Left ventricle myocardium inferior (tissue), 1 donor: ENCODE measurements around the gene ARF3. TPM values are rescaled to one million over a fixed set of nuclear protein-coding genes. Genes with fewer than 3 reads are reported as not detected.

Source experiments
- DNase-seq: peaks from one replicate; pipeline ENCODE4 v3.0.0-alpha.2; 2020
- H3K27ac ChIP-seq: fragments of 200-600 bp; replicated peaks from 2 replicates; pipeline ENCODE4 v1.8.0; 2021
- H3K27me3 ChIP-seq: fragments of 200-600 bp; 2 replicates; pipeline ENCODE4 v1.8.0; 2021; ENCODE audit warnings: low read depth
- H3K36me3 ChIP-seq: fragments of 200-600 bp; 2 replicates; pipeline ENCODE4 v1.8.0; 2021
- H3K4me1 ChIP-seq: fragments of 200-600 bp; 2 replicates; pipeline ENCODE4 v1.8.0; 2021
- H3K4me3 ChIP-seq: fragments of 200-600 bp; 2 replicates; pipeline ENCODE4 v1.8.0; 2021; ENCODE audit warnings: mild to moderate bottlenecking, moderate library complexity
- H3K9me3 ChIP-seq: fragments of 200-600 bp; replicated peaks from 2 replicates; pipeline ENCODE4 v1.8.0; 2021
- intact Hi-C: fragments of 100-400 bp; cut with micrococcal nuclease; formaldehyde crosslinking; loops from one replicate; pipeline ENCODE4 v1.11.0; 2022
- total RNA-seq: library from RNA; stranded (reverse); fragmentation: NEBNext Ultra II Directional; extraction: Animal tissue kit (Norgen Biotek cat#: 25700); gene quantifications from one replicate; pipeline ENCODE4 v1.2.1, GENCODE V29; 2021
- TF ChIP-seq, protein P1 (sequence below): fragments of 200-600 bp; IDR thresholded peaks from 2 replicates; pipeline ENCODE4 v1.8.0; 2021; ENCODE audit warnings: antibody characterized with exemption, mild to moderate bottlenecking, borderline replicate concordance
- donor health status: DM: no; HTN: yes; CAD: no; lungs with severe emphysema.

Gene ARF3
- total RNA-seq, 1 donor from 2014 or later: 49.6 TPM

DNA sequence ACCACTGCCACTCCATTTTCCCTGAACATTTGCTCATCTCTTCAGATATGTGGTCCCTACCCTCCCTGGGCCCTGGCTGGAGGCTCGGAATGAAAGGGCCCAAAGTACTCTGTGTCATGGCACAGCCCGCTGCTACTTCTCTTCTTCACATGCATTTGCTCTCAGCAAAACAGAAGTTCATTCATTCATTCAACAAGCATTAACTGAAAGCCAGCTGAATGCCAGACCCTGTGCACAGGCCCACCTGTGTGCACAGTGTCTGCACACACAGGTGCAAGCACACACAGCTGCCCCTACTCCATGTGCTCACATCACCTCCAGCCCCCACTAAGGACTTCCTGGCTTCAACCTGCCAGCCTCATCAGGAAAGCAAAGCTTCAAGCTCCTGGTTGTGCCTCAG, 28.6 kb upstream of the ARF3 start:
- Histone ChIP-seq H3K27me3 (peaks cover 99% of the 10 kb centered on the region), H3K27ac (no peak overlapping the region), H3K4me3 (peak overlapping the region; percentile 41), H3K4me1 (peaks cover 24% of the 10 kb centered on the region), H3K9me3 (no peaks in the 10 kb centered on the region), H3K36me3 (no peaks in the 10 kb centered on the region)
- TF ChIP-seq, protein P1, sequence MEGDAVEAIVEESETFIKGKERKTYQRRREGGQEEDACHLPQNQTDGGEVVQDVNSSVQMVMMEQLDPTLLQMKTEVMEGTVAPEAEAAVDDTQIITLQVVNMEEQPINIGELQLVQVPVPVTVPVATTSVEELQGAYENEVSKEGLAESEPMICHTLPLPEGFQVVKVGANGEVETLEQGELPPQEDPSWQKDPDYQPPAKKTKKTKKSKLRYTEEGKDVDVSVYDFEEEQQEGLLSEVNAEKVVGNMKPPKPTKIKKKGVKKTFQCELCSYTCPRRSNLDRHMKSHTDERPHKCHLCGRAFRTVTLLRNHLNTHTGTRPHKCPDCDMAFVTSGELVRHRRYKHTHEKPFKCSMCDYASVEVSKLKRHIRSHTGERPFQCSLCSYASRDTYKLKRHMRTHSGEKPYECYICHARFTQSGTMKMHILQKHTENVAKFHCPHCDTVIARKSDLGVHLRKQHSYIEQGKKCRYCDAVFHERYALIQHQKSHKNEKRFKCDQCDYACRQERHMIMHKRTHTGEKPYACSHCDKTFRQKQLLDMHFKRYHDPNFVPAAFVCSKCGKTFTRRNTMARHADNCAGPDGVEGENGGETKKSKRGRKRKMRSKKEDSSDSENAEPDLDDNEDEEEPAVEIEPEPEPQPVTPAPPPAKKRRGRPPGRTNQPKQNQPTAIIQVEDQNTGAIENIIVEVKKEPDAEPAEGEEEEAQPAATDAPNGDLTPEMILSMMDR: no peak
- no peak for DNase-seq
- intact Hi-C loops: no loop called here

DNA sequence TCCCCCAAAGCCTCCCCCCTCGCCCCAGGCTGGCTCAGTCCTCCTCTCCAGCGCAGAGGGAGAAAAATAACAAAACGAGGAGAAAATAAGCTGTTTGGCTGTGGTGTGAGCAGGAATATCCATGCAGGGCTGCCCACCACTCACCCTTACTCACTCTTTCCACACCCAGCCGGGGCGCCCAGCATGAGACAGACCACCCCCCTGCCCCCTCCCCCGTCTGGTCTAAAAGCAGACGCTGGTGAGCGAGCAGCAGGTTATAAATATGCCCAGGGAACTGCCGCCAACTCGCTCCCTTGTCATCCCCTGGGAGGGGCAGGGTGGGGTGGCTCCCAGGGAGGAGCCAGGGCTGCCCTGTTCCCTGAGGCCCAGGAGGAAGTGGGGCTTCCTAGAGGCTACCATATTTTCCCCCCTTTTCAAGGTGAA, 28.2 kb upstream of the ARF3 start:
- DNase-seq: peak; percentile 62
- H3K27ac ChIP-seq: no peak overlapping the region
- intact Hi-C loops: no loop called here
- TF ChIP-seq, protein P1: no peak
- H3K36me3 ChIP-seq: no peaks in the 10 kb centered on the region
- peaks cover 29% of the 10 kb centered on the region for H3K4me1 ChIP-seq
- no peaks in the 10 kb centered on the region for H3K9me3 ChIP-seq
- peaks cover 99% of the 10 kb centered on the region for H3K27me3 ChIP-seq
- peak overlapping the region; percentile 41 for H3K4me3 ChIP-seq

DNA sequence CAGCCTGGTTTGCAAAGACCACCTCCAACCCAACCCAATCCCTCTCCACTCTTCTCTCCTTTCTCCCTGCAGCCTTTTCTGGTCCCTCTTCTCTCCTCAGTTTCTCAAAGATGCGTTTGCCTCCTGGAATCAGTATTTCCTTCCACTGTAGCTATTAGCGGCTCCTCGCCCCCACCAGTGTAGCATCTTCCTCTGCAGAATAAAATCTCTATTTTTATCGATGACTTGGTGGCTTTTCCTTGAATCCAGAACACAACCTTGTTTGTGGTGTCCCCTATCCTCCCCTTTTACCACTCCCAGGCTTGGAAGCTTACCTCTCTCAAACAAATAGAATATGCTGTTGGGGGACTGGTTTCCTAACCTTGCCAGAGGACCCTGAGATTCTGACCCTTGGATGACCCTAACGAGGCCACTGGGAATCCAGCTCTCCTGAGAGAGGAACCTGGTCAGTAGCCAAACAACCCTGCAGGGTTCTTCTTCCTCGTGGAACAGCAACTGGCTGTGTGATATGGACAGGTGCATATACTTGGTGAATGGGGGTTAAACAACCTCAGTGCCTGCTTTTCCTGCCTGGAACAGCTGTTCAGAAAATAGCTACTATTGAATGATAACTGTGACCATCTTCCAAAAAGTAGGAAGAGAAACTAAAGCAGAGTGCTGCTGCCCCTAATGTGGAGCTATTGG, 25.3 kb upstream of the ARF3 start:
- Histone ChIP-seq H3K27ac (no peak overlapping the region), H3K4me1 (peaks cover 57% of the 10 kb centered on the region), H3K9me3 (no peaks in the 10 kb centered on the region), H3K36me3 (no peaks in the 10 kb centered on the region), H3K27me3 (peaks cover 100% of the 10 kb centered on the region), H3K4me3 (no peak overlapping the region)
- intact Hi-C loops: no loop called here
- DNase-seq: no peak
- TF ChIP-seq, protein P1: no peak

DNA sequence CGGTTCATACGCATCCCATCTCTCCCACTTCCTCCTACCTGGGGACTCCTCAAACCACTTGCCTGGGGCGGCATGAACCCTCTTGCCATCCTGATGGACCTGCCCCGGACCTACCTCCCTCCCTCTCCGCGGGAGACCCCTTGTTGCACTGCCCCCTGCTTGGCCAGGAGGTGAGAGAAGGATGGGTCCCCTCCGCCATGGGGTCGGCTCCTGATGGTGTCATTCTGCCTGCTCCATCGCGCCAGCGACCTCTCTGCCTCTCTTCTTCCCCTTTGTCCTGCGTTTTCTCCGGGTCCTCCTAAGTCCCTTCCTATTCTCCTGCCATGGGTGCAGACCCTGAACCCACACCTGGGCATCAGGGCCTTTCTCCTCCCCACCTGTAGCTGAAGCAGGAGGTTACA, 24.5 kb upstream of the ARF3 start:
- H3K36me3 ChIP-seq: no peaks in the 10 kb centered on the region
- intact Hi-C loops: no loop called here
- peak overlapping the region; percentile 59 for H3K4me3 ChIP-seq
- H3K9me3 ChIP-seq: no peaks in the 10 kb centered on the region
- H3K27ac ChIP-seq: no peak overlapping the region
- peaks cover 100% of the 10 kb centered on the region for H3K27me3 ChIP-seq
- no peak for DNase-seq
- peaks cover 57% of the 10 kb centered on the region for H3K4me1 ChIP-seq
- TF ChIP-seq, protein P1: no peak

DNA sequence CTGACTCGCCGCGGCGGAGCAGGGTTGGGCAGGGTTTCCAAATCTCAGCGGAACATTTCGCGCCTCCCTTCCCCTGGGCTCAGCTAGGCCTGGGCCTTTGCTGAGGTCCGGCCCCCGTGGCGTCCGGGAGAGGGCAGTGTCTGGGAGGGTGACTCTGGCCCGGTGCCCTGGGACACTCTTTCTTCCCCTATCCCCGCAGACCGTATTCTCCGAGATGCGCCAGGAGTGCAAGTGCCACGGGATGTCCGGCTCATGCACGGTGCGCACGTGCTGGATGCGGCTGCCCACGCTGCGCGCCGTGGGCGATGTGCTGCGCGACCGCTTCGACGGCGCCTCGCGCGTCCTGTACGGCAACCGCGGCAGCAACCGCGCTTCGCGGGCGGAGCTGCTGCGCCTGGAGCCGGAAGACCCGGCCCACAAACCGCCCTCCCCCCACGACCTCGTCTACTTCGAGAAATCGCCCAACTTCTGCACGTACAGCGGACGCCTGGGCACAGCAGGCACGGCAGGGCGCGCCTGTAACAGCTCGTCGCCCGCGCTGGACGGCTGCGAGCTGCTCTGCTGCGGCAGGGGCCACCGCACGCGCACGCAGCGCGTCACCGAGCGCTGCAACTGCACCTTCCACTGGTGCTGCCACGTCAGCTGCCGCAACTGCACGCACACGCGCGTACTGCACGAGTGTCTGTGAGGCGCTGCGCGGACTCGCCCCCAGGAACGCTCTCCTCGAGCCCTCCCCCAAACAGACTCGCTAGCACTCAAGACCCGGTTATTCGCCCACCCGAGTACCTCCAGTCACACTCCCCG, 23.9 kb upstream of the ARF3 start:
- Histone ChIP-seq H3K4me1 (peaks cover 53% of the 10 kb centered on the region), H3K4me3 (peak overlapping the region; percentile 59), H3K36me3 (no peaks in the 10 kb centered on the region), H3K27me3 (peaks cover 100% of the 10 kb centered on the region), H3K9me3 (no peaks in the 10 kb centered on the region), H3K27ac (no peak overlapping the region)
- TF ChIP-seq, protein P1: peak; percentile 12
- intact Hi-C loops: no loop called here
- DNase-seq: no peak
